K562 (cell line): ENCODE data around the gene CD300LB. TPM values are rescaled to one million over a fixed set of nuclear protein-coding genes. Genes with fewer than 3 reads are reported as not detected.

Experiments
- ATAC-seq: fragments of 200-7000 bp; cut with Tn5 transposase; 3 replicates; pipeline ENCODE4 v1.9.1; 2020; ENCODE audit warnings: moderate library complexity
- BruUV-seq: library from RNA; stranded (reverse); fragments of 400-500 nt; replicated peaks from 2 replicates; lab custom pipeline; 2021; lab: Mats Ljungman, UMichigan
- CTCF ChIA-PET: fragments of 300-600 bp; formaldehyde crosslinking; extraction: SDS; loops from one replicate; lab custom pipeline; 2021; ENCODE audit warnings: low intra/inter-chr PET ratio; lab: Yijun Ruan, JAX
- POLR2A ChIA-PET: fragments of 300-600, 350-650 bp; sonication (Branson Sonifier 250); formaldehyde crosslinking; extraction: SDS; loops from one replicate; lab custom pipeline; 2021; ENCODE audit warnings: antibody characterized with exemption, inconsistent platforms; lab: Yijun Ruan, JAX
- DNase-seq, 4 experiments: peaks; one replicate each; pipeline versions ENCODE4 v3.0.0 to v3.0.0-alpha.2; 2011 to 2018; ENCODE audit warnings: low spot score in 3 of 4, mixed read lengths in 3 of 4; ENCODE audit errors: extremely low read depth in 1 of 4
- FAIRE-seq: peaks from 2 replicates; lab custom pipeline; 2011; peaks lifted over from hg19 to GRCh38; lab: Jason Lieb, UNC
- H2AFZ ChIP-seq: 2 replicates; pipeline ENCODE4 v1.6.0; 2011; ENCODE audit warnings: low read depth, low read length, control low read depth, inconsistent platforms
- H3K27ac ChIP-seq: fragments of 200-600 bp; 3 replicates; pipeline ENCODE4 v1.8.0; 2011; ENCODE audit warnings: low read depth, mild to moderate bottlenecking, control low read depth, inconsistent platforms, low read length, moderate library complexity, mixed read lengths; ENCODE audit errors: extremely low read depth
- H3K27me3 ChIP-seq, 2 experiments: fragments of 300-600 bp in 1 of 2; 2 replicates in 1 of 2; 3 replicates in 1 of 2; pipeline versions ENCODE4 v1.6.0 to v1.8.0; 2011; ENCODE audit warnings: inconsistent platforms in 2 of 2, low read length in 2 of 2, mild to moderate bottlenecking in 1 of 2, mixed read lengths in 1 of 2, moderate library complexity in 1 of 2; ENCODE audit not compliant: control insufficient read depth in 2 of 2, insufficient read depth in 2 of 2
- H3K36me3 ChIP-seq: fragments of 300-600 bp; 3 replicates; pipeline ENCODE4 v1.8.0; 2011; ENCODE audit warnings: mild to moderate bottlenecking, low read length, inconsistent platforms; ENCODE audit not compliant: control insufficient read depth, insufficient read depth
- H3K4me1 ChIP-seq, 2 experiments: fragments of 200-600 bp in 1 of 2; replicated peaks in 1 of 2; 2 replicates in 1 of 2; 3 replicates in 1 of 2; pipeline versions ENCODE4 v1.5.1 to v1.8.0; 2011; ENCODE audit warnings: inconsistent platforms in 2 of 2, low read length in 2 of 2, mild to moderate bottlenecking in 1 of 2, mixed read lengths in 1 of 2, moderate library complexity in 1 of 2; ENCODE audit not compliant: control insufficient read depth in 2 of 2, insufficient read depth in 2 of 2
- H3K4me2 ChIP-seq: 2 replicates; pipeline ENCODE4 v1.6.1; 2011; ENCODE audit warnings: low read length, control low read depth, inconsistent platforms, mixed read lengths; ENCODE audit not compliant: insufficient read depth
- H3K4me3 ChIP-seq: fragments of 200-600 bp; sonication (generic), shearing (Covaris generic); 2 replicates; pipeline ENCODE4 v1.5.1; 2016; ENCODE audit warnings: control low read depth, inconsistent platforms
- H3K79me2 ChIP-seq: fragments of 200-600 bp; 3 replicates; pipeline ENCODE4 v1.8.0; 2011; ENCODE audit warnings: low read length, inconsistent platforms; ENCODE audit not compliant: control insufficient read depth, insufficient read depth
- H3K9ac ChIP-seq, 2 experiments: 2 replicates each; pipeline versions ENCODE4 v1.6.0 to v1.6.1; 2011; ENCODE audit warnings: low read depth in 2 of 2, low read length in 2 of 2, control low read depth in 1 of 2, inconsistent platforms in 1 of 2, mild to moderate bottlenecking in 1 of 2, mixed read lengths in 1 of 2; ENCODE audit not compliant: insufficient read depth in 1 of 2
- H3K9me1 ChIP-seq: one replicate; pipeline ENCODE4 v1.6.0; 2011; ENCODE audit warnings: inconsistent platforms, mild to moderate bottlenecking, low read length, moderate library complexity; ENCODE audit not compliant: control insufficient read depth, insufficient read depth
- H3K9me3 ChIP-seq: replicated peaks from 2 replicates; pipeline ENCODE4 v1.5.1; 2011; ENCODE audit warnings: low read depth, low read length, inconsistent platforms; ENCODE audit not compliant: control insufficient read depth, insufficient read depth
- H4K20me1 ChIP-seq: replicated peaks from 2 replicates; pipeline ENCODE4 v1.6.1; 2011; ENCODE audit warnings: low read length, inconsistent platforms, mixed read lengths; ENCODE audit not compliant: control insufficient read depth, insufficient read depth
- IRF2 ChIP-seq: sonication (generic); formaldehyde crosslinking; IDR thresholded peaks from 2 replicates; pipeline ENCODE4 v1.8.1; 2022; ENCODE audit warnings: mild to moderate bottlenecking, missing genetic modification reagents
- WGBS: fragments of 100-300 bp; shearing (Covaris generic); methylation state at CpG from one replicate; pipeline ENCODE4 v1.1.6; 2016; ENCODE audit warnings: low coverage, mixed read lengths; ENCODE audit not compliant: insufficient coverage; ENCODE audit errors: missing lambda C conversion rate; 5-methylcytosine and 5-hydroxymethylcytosine counted together
- in situ Hi-C: fragments of 300-500 bp; cut with MboI; formaldehyde crosslinking; loops from 4 replicates; pipeline ENCODE4 v1.15.0; 2018; ENCODE audit warnings: inconsistent platforms, mixed read lengths
- intact Hi-C: fragments of 100-400 bp; cut with micrococcal nuclease; formaldehyde crosslinking; loops from 2 replicates; pipeline ENCODE4 v1.14.2; 2022
- polyA plus RNA-seq, 8 experiments: library from polyadenylated mRNA; depleted of rRNA in 4 of 8; stranded (reverse) in 5 of 8; unstranded in 3 of 8; fragments of >200 nt; fragmentation: Nextera tagmentation in 2 of 8; fragmentation: Illumina TruSeq in 1 of 8; extraction: Ambion mirVana in 2 of 8; extraction: Trizol in 1 of 8; gene quantifications; 2 replicates each; pipeline versions ENCODE4 v1.2.1 to v1.2.3, GENCODE V29; 2011 to 2014; ENCODE audit warnings: inconsistent platforms in 1 of 8, missing spikeins in 1 of 8
- total RNA-seq, 7 experiments: library from RNA; depleted of rRNA in 6 of 7; stranded (reverse); fragments of >200 nt in 6 of 7; fragmentation: Illumina TruSeq in 2 of 7; extraction: Trizol in 2 of 7; gene quantifications; 2 replicates each; pipeline versions ENCODE4 v1.2.1 to v1.2.3, GENCODE V29; 2011 to 2021; ENCODE audit warnings: low replicate concordance in 1 of 7
- TF ChIP-seq, protein P1 (sequence below): sonication (generic); formaldehyde crosslinking; IDR thresholded peaks from 2 replicates; pipeline ENCODE4 v1.4.0; 2020; ENCODE audit warnings: mild to moderate bottlenecking, missing genetic modification reagents
- TF ChIP-seq, protein P2 (sequence below): sonication (generic); IDR thresholded peaks from 2 replicates; pipeline ENCODE4 v1.6.1; 2016

Gene CD300LB
- total and polyA plus RNA-seq, 9 of the 15 experiments (the other 6 are each of a cell fraction or from before 2014, with no cell fraction given) = not detected

DNA sequence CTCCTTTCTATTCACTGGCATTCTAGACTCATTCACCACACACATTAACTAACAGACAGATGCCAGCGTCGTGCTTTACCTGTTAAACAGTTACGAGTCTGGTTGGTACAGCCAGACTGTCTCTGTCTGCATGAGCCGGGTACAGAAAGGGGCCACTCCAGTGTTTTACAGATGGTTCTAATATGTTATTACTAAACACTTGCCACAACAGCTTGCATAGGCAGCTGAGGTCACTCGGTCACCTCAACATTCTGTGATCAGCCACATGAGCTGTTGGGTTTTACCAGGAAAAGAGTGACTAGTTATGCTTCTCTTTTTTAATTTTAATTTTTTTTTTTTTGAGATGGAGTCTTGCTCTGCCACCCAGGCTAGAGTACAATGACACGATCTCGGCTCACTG lies 39.6 kb downstream of the CD300LB start:
- H3K9ac ChIP-seq = no peak overlapping the region
- TF ChIP-seq, protein P1, sequence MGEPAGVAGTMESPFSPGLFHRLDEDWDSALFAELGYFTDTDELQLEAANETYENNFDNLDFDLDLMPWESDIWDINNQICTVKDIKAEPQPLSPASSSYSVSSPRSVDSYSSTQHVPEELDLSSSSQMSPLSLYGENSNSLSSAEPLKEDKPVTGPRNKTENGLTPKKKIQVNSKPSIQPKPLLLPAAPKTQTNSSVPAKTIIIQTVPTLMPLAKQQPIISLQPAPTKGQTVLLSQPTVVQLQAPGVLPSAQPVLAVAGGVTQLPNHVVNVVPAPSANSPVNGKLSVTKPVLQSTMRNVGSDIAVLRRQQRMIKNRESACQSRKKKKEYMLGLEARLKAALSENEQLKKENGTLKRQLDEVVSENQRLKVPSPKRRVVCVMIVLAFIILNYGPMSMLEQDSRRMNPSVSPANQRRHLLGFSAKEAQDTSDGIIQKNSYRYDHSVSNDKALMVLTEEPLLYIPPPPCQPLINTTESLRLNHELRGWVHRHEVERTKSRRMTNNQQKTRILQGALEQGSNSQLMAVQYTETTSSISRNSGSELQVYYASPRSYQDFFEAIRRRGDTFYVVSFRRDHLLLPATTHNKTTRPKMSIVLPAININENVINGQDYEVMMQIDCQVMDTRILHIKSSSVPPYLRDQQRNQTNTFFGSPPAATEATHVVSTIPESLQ = no peak
- TF ChIP-seq, protein P2, sequence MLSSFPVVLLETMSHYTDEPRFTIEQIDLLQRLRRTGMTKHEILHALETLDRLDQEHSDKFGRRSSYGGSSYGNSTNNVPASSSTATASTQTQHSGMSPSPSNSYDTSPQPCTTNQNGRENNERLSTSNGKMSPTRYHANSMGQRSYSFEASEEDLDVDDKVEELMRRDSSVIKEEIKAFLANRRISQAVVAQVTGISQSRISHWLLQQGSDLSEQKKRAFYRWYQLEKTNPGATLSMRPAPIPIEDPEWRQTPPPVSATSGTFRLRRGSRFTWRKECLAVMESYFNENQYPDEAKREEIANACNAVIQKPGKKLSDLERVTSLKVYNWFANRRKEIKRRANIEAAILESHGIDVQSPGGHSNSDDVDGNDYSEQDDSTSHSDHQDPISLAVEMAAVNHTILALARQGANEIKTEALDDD = peak; percentile 21; the same call in 1 of the 2 replicates
- no peak for TF ChIP-seq IRF2
- TF ChIP-seq, all 486 proteins: peak for 1
- Histone ChIP-seq H2AFZ (no peak overlapping the region), H3K4me1 (no peaks in the 10 kb centered on the region), H3K27ac (no peak overlapping the region), H3K4me2 (no peak overlapping the region), H3K79me2 (no peaks in the 10 kb centered on the region), H3K4me3 (no peak overlapping the region), H4K20me1 (no peaks in the 10 kb centered on the region), H3K9me1 (no peaks in the 10 kb centered on the region), H3K27me3 (peaks cover 0 to 15% of the 10 kb centered on the region in 2 experiments; a peak in 1 of 5 replicates), H3K9me3 (no peaks in the 10 kb centered on the region), H3K36me3 (no peaks in the 10 kb centered on the region)
- FAIRE-seq = no peak
- WGBS = 1% methylated on average over 7 of the region's 7 CpGs
- ChIA-PET POLR2A (no interaction called here), CTCF (interaction anchor here (3.6 kb wide), 1 partner anchor 111 kb away, joined by 37 read pairs; no protein-coding TSS in a partner anchor)
- BruUV-seq = no TSS peak
- intact Hi-C loops (loop anchor here (2.0 to 5.0 kb wide), 2 partner anchors 111 to 124 kb away; partner anchors contain the start of gene GPR142), in situ Hi-C loops (loop anchor here (5.0 kb wide), 1 partner anchor 114 kb away; no protein-coding TSS in a partner anchor)
- peak in 1 of 4 experiments; percentile 1 for DNase-seq
- ATAC-seq = no peak
